Smooth muscle cell (in vitro differentiated cells): ENCODE data around the gene STK40. TPM values are rescaled to one million over a fixed set of nuclear protein-coding genes. Genes with fewer than 3 reads are reported as not detected.

Experiments
- DNase-seq: peaks from one replicate; lab custom pipeline; 2025; ENCODE audit not compliant: unreplicated experiment; lab: John Stamatoyannopoulos, UW
- H2AFZ ChIP-seq: fragments of 200-600 bp; sonication (generic); 2 replicates; pipeline ENCODE4 v1.6.0; 2016; ENCODE audit warnings: antibody characterized with exemption, low read depth, mild to moderate bottlenecking
- H3F3A ChIP-seq: fragments of 200-600 bp; sonication (generic); 2 replicates; pipeline ENCODE4 v1.6.0; 2017; ENCODE audit warnings: antibody characterized with exemption, low read depth
- H3K27ac ChIP-seq: fragments of 200-600 bp; sonication (generic); 2 replicates; pipeline ENCODE4 v1.5.1; 2016; ENCODE audit warnings: low read depth, mild to moderate bottlenecking
- H3K27me3 ChIP-seq: fragments of 200-600 bp; sonication (generic); 2 replicates; pipeline ENCODE4 v1.6.1; 2016; ENCODE audit warnings: low read depth, mild to moderate bottlenecking
- H3K36me3 ChIP-seq: fragments of 200-600 bp; sonication (generic); 2 replicates; pipeline ENCODE4 v1.5.1; 2016; ENCODE audit warnings: low read depth
- H3K4me1 ChIP-seq: fragments of 200-600 bp; sonication (generic); 2 replicates; pipeline ENCODE4 v1.5.1; 2016; ENCODE audit warnings: low read depth
- H3K4me2 ChIP-seq: fragments of 200-600 bp; sonication (generic); 2 replicates; pipeline ENCODE4 v1.6.0; 2016; ENCODE audit warnings: mild to moderate bottlenecking
- H3K4me3 ChIP-seq: fragments of 200-600 bp; sonication (generic); 2 replicates; pipeline ENCODE4 v1.5.1; 2016; ENCODE audit warnings: mild to moderate bottlenecking
- H3K79me2 ChIP-seq: fragments of 200-600 bp; sonication (generic); 2 replicates; pipeline ENCODE4 v1.6.0; 2016; ENCODE audit warnings: low read depth, mild to moderate bottlenecking
- H3K9ac ChIP-seq: fragments of 200-600 bp; sonication (generic); 2 replicates; pipeline ENCODE4 v1.6.0; 2016; ENCODE audit warnings: low read depth
- H3K9me3 ChIP-seq: fragments of 200-600 bp; sonication (generic); replicated peaks from 2 replicates; pipeline ENCODE4 v1.5.1; 2016; ENCODE audit warnings: low read depth
- H4K20me1 ChIP-seq: fragments of 200-600 bp; sonication (generic); 2 replicates; pipeline ENCODE4 v1.6.0; 2016; ENCODE audit warnings: low read depth
- WGBS: methylation state at CpG from one replicate; pipeline ENCODE4 v1.1.7; 2016; ENCODE audit warnings: low lambda C conversion rate; 5-methylcytosine and 5-hydroxymethylcytosine counted together
- polyA plus RNA-seq: library from polyadenylated mRNA; unstranded; fragments of >200 nt; fragmentation: Nextera tagmentation; extraction: Ambion mirVana; gene quantifications from 2 replicates; pipeline ENCODE4 v1.2.1, GENCODE V29; 2016
- total RNA-seq: library from RNA; depleted of rRNA; stranded (reverse); fragments of >200 nt; gene quantifications from 2 replicates; pipeline ENCODE4 v1.2.3, GENCODE V29; 2014
- TF ChIP-seq, protein P1 (sequence below): fragments of 200-600 bp; sonication (generic); IDR thresholded peaks from 2 replicates; pipeline ENCODE4 v1.5.1; 2017; ENCODE audit warnings: borderline replicate concordance, mild to moderate bottlenecking, antibody characterized with exemption; ENCODE audit not compliant: insufficient read depth, poor library complexity, severe bottlenecking

The STK40 gene
- total and polyA plus RNA-seq, 2 experiments from 2014 or later: 8.4 to 18.8 TPM

DNA sequence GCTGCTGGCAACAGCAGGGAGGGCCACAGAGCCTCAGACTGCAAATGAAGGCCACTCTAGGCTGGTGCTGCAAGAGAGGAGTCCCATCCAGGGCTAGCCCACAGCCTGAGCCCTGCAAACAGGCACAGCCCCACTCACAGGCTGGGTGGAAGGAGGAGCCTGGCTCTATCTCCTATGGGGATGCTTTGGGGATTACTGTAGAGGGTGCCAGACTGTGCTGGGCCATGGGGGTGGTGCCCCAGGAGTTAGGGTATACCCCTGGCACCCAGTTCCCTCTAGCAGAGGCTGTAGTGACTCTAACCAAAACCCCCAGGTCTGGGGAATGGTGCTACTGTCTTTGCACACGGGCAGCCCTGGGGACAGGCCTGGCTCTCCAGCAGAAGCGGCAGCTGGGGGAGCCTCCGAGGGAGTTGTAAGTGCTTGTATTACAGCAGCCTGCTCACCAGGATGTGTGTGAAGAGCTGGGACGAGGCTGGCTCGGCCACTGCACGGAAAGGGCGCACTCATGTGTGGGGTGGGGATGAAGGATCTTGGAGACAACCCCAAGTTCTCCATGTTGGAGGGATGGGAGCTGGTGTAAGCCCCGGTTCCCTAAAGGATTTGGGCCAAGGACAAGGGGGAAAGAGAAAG is 38.9 kb downstream of the STK40 start:
- DNase-seq: peak; percentile 10
- 61% methylated on average over 8 of the region's 8 CpGs for WGBS
- TF ChIP-seq, protein P1, sequence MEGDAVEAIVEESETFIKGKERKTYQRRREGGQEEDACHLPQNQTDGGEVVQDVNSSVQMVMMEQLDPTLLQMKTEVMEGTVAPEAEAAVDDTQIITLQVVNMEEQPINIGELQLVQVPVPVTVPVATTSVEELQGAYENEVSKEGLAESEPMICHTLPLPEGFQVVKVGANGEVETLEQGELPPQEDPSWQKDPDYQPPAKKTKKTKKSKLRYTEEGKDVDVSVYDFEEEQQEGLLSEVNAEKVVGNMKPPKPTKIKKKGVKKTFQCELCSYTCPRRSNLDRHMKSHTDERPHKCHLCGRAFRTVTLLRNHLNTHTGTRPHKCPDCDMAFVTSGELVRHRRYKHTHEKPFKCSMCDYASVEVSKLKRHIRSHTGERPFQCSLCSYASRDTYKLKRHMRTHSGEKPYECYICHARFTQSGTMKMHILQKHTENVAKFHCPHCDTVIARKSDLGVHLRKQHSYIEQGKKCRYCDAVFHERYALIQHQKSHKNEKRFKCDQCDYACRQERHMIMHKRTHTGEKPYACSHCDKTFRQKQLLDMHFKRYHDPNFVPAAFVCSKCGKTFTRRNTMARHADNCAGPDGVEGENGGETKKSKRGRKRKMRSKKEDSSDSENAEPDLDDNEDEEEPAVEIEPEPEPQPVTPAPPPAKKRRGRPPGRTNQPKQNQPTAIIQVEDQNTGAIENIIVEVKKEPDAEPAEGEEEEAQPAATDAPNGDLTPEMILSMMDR: no peak
- H2AFZ ChIP-seq: no peak overlapping the region
- peaks cover 14% of the 10 kb centered on the region for H3F3A ChIP-seq
- peak overlapping the region; percentile 16 for H3K9ac ChIP-seq
- H3K27ac ChIP-seq: peak overlapping the region; percentile 100
- no peaks in the 10 kb centered on the region for H3K9me3 ChIP-seq
- peaks cover 21% of the 10 kb centered on the region for H3K4me1 ChIP-seq
- no peaks in the 10 kb centered on the region for H3K36me3 ChIP-seq
- H3K27me3 ChIP-seq: no peaks in the 10 kb centered on the region
- peak overlapping the region; percentile 68 for H3K4me2 ChIP-seq
- no peaks in the 10 kb centered on the region for H4K20me1 ChIP-seq
- H3K4me3 ChIP-seq: no peak overlapping the region
- peaks cover 3% of the 10 kb centered on the region for H3K79me2 ChIP-seq

DNA sequence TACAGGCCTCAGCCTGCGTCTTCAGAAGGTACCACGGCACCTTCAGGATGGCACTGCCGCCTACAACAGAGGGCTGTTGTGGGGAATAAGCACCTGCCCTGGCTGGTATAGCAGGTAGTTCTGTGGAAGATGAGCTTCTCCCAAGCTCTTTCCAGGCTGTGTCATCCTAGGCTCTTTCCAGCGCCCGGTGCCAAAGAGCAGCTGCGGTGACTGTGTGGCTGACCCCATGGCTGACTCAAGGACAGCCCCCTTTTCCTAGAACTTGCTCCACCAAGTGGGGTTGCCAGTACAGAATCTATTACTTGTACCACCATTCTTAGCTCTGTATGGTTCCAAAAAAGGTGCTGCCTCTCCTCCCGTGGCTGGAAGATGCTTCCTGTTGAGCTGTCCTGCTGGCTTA is 40.4 kb downstream of the STK40 start:
- Histone ChIP-seq H3K79me2 (peaks cover 3% of the 10 kb centered on the region), H3K4me2 (no peak overlapping the region), H3K9me3 (no peaks in the 10 kb centered on the region), H3K27me3 (no peaks in the 10 kb centered on the region), H3F3A (peaks cover 10% of the 10 kb centered on the region), H2AFZ (no peak overlapping the region), H3K9ac (no peak overlapping the region), H3K4me3 (no peak overlapping the region), H3K4me1 (peaks cover 6% of the 10 kb centered on the region), H4K20me1 (no peaks in the 10 kb centered on the region), H3K27ac (no peak overlapping the region), H3K36me3 (no peaks in the 10 kb centered on the region)
- TF ChIP-seq, protein P1: no peak
- 95% methylated on average over 7 of the region's 7 CpGs for WGBS
- DNase-seq: no peak

DNA sequence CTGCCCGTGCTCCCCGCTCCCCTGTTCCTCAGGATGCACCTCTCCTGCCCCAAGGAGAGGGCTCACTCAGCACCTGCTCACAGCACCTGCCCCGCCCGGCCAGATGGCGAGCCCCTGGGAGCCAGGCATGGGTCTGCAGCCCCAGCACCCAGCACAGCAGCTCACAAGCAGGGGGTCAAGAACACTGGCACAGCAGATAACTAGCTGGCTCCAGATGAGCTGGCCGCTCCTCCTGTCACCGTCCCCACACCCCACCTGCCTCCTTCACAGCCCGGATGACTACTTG is 41.4 kb downstream of the STK40 start:
- H3F3A ChIP-seq: peaks cover 10% of the 10 kb centered on the region
- no peaks in the 10 kb centered on the region for H3K36me3 ChIP-seq
- H3K4me1 ChIP-seq: no peaks in the 10 kb centered on the region
- DNase-seq: no peak
- H3K4me2 ChIP-seq: no peak overlapping the region
- H3K27ac ChIP-seq: no peak overlapping the region
- H3K9me3 ChIP-seq: no peaks in the 10 kb centered on the region
- no peaks in the 10 kb centered on the region for H3K27me3 ChIP-seq
- no peak overlapping the region for H3K9ac ChIP-seq
- H3K4me3 ChIP-seq: no peak overlapping the region
- H4K20me1 ChIP-seq: no peaks in the 10 kb centered on the region
- H3K79me2 ChIP-seq: peaks cover 3% of the 10 kb centered on the region
- 99% methylated on average over 8 of the region's 8 CpGs for WGBS
- TF ChIP-seq, protein P1: no peak
- H2AFZ ChIP-seq: no peak overlapping the region

DNA sequence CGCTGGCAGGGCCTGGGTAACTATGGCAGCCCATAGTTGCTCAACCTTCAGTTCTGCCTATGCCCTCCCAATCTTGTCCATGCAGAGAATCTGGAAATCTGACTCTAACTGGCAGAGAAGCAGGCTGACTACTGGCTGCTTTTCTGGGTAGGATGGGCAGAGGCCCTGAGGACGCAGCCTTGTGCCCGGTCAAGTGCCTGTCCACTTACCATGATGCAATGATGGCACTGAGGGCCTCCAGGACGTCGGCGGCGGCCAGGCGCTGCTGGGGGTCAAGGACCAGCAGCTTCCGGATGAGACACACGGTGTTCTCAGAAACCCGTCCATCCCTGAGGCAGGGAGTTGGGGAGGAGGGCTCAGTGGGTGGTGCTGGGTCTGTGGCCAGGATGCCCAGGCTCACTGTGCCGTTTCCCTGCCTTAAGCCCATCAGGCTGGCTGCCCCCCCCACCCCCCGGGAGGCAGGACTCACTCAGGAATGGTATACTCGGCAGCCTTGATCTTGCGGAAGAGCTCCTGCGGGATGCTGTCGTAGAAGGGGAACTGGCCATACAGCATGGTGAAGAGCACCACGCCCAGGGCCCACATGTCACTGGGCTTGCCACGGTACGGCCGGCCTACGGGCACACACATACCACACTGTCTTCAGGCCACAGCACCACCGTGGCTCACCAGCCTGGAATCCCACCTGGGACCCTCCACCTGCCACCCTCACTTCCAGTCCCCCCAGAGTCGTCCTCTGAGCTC is 41.9 kb downstream of the STK40 start:
- Histone ChIP-seq H3K4me3 (no peak overlapping the region), H4K20me1 (no peaks in the 10 kb centered on the region), H3K79me2 (no peaks in the 10 kb centered on the region), H3K4me1 (no peaks in the 10 kb centered on the region), H3F3A (peaks cover 5% of the 10 kb centered on the region), H3K9me3 (no peaks in the 10 kb centered on the region), H3K4me2 (no peak overlapping the region), H3K27ac (peak overlapping the region; percentile 62), H3K36me3 (no peaks in the 10 kb centered on the region), H3K9ac (no peak overlapping the region), H3K27me3 (no peaks in the 10 kb centered on the region), H2AFZ (no peak overlapping the region)
- TF ChIP-seq, protein P1: no peak
- WGBS: 98% methylated on average over 22 of the region's 24 CpGs
- DNase-seq: no peak
